Liver (tissue), 9 donors: Measurements from ENCODE around the gene NTHL1. TPM values are rescaled to one million over a fixed set of nuclear protein-coding genes. Genes with fewer than 3 reads are reported as not detected.

Experiments used
- DNase-seq: peaks from one replicate; pipeline ENCODE4 v3.0.0-alpha.2; 2017; ENCODE audit warnings: low spot score
- H3K27ac ChIP-seq, 2 donors: one replicate each; pipeline ENCODE4 v1.7.0; 2013; ENCODE audit warnings: inconsistent platforms in 2 of 2, low read length in 2 of 2, control low read depth in 1 of 2, low read depth in 1 of 2, mild to moderate bottlenecking in 1 of 2
- H3K27me3 ChIP-seq, 4 donors: one replicate each; pipeline versions ENCODE4 v1.6.1 to v1.7.0; 2013; ENCODE audit warnings: low read length in 3 of 4, inconsistent platforms in 1 of 4, mild to moderate bottlenecking in 1 of 4, moderate library complexity in 1 of 4; ENCODE audit not compliant: control insufficient read depth in 4 of 4, insufficient read depth in 4 of 4
- H3K36me3 ChIP-seq, 4 donors: one replicate each; pipeline versions ENCODE4 v1.6.1 to v1.7.0; 2013; ENCODE audit warnings: low read length in 3 of 4, mild to moderate bottlenecking in 3 of 4, low read depth in 1 of 4, moderate library complexity in 1 of 4; ENCODE audit not compliant: control insufficient read depth in 4 of 4, insufficient read depth in 3 of 4
- H3K4me1 ChIP-seq, 4 donors: one replicate each; pipeline versions ENCODE4 v1.6.1 to v1.7.0; 2013; ENCODE audit warnings: low read length in 3 of 4, mild to moderate bottlenecking in 3 of 4, moderate library complexity in 1 of 4; ENCODE audit not compliant: control insufficient read depth in 4 of 4, insufficient read depth in 4 of 4
- H3K4me3 ChIP-seq, 3 donors: one replicate each; pipeline versions ENCODE4 v1.6.1 to v1.7.0; 2013; ENCODE audit warnings: low read length in 3 of 3, control low read depth in 1 of 3, low read depth in 1 of 3, mild to moderate bottlenecking in 1 of 3
- H3K9ac ChIP-seq, 2 donors: one replicate each; pipeline ENCODE4 v1.7.0; 2013; ENCODE audit warnings: low read length in 2 of 2, mild to moderate bottlenecking in 2 of 2, moderate library complexity in 2 of 2, control low read depth in 1 of 2, low read depth in 1 of 2
- H3K9me3 ChIP-seq, 4 donors: one replicate each; pipeline versions ENCODE4 v1.6.1 to v1.7.0; 2013; ENCODE audit warnings: low read length in 3 of 4; ENCODE audit not compliant: control insufficient read depth in 4 of 4
- EGR1 ChIP-seq, 2 donors: IDR thresholded peaks; 2 replicates each; pipeline ENCODE4 v1.6.1; 2016 to 2018; ENCODE audit warnings: antibody characterized with exemption in 2 of 2, low read depth in 2 of 2
- FOXA1 ChIP-seq: IDR thresholded peaks from 2 replicates; pipeline ENCODE4 v1.6.1; 2016; ENCODE audit warnings: antibody characterized with exemption
- FOXA2 ChIP-seq: IDR thresholded peaks from 2 replicates; pipeline ENCODE4 v1.6.1; 2016; ENCODE audit warnings: antibody characterized with exemption
- HNF4A ChIP-seq, 2 donors: conservative IDR thresholded peaks; 2 replicates each; pipeline ENCODE4 v1.6.1; 2016; ENCODE audit warnings: antibody characterized with exemption in 2 of 2, mild to moderate bottlenecking in 2 of 2
- JUND ChIP-seq, 2 donors: IDR thresholded peaks; 2 replicates each; pipeline ENCODE4 v1.6.1; 2016; ENCODE audit warnings: antibody characterized with exemption in 2 of 2
- NR2F2 ChIP-seq: IDR thresholded peaks from 2 replicates; pipeline ENCODE4 v1.6.1; 2016; ENCODE audit warnings: antibody characterized with exemption
- RAD21 ChIP-seq, 2 donors: IDR thresholded peaks; 2 replicates each; pipeline ENCODE4 v1.6.1; 2016; ENCODE audit warnings: antibody characterized with exemption in 2 of 2, mild to moderate bottlenecking in 2 of 2
- RXRA ChIP-seq, 2 donors: IDR thresholded peaks; 2 replicates each; pipeline ENCODE4 v1.6.1; 2017 to 2018; ENCODE audit warnings: antibody characterized with exemption in 2 of 2, mild to moderate bottlenecking in 1 of 2
- SP1 ChIP-seq: IDR thresholded peaks from 2 replicates; pipeline ENCODE4 v1.6.1; 2018; ENCODE audit warnings: antibody characterized with exemption, mild to moderate bottlenecking
- TAF1 ChIP-seq: conservative IDR thresholded peaks from 2 replicates; pipeline ENCODE4 v1.6.1; 2016; ENCODE audit warnings: antibody characterized with exemption, mild to moderate bottlenecking
- YY1 ChIP-seq: IDR thresholded peaks from 2 replicates; pipeline ENCODE4 v1.6.1; 2016; ENCODE audit warnings: antibody characterized with exemption, mild to moderate bottlenecking
- WGBS: extraction: QIAGEN DNeasy Blood & Tissue Kit; methylation state at CpG from one replicate; pipeline ENCODE4 v1.1.7; 2013; 5-methylcytosine and 5-hydroxymethylcytosine counted together
- polyA plus RNA-seq, 2 donors: library from polyadenylated mRNA; stranded (reverse) in 1 of 2; unstranded in 1 of 2; fragments of 200-250 nt in 1 of 2; fragments of >200 nt in 1 of 2; fragmentation: Nextera tagmentation in 1 of 2; extraction: Ambion mirVana in 1 of 2; gene quantifications; one replicate each; pipeline versions ENCODE4 v1.2.1 to v1.2.3, GENCODE V29; 2013 to 2015
- total RNA-seq, 2 donors: library from RNA; depleted of rRNA; stranded (reverse); fragments of >200 nt; gene quantifications; one replicate each; pipeline ENCODE4 v1.2.3, GENCODE V29; 2014
- TF ChIP-seq, protein P1 (sequence below): IDR thresholded peaks from 2 replicates; pipeline ENCODE4 v1.6.1; 2016; ENCODE audit warnings: antibody characterized with exemption
- TF ChIP-seq, protein P2 (sequence below): IDR thresholded peaks from 2 replicates; pipeline ENCODE4 v1.6.1; 2016; ENCODE audit warnings: antibody characterized with exemption
- TF ChIP-seq, protein P3 (sequence below): IDR thresholded peaks from 2 replicates; pipeline ENCODE4 v1.6.1; 2016; ENCODE audit warnings: antibody characterized with exemption
- TF ChIP-seq, protein P4 (sequence below): IDR thresholded peaks from 2 replicates; pipeline ENCODE4 v1.6.1; 2016; ENCODE audit warnings: antibody characterized with exemption, mild to moderate bottlenecking
- donor health status: healthy.
- donor health status: healthy.
- donor health status: healthy.
- donor health status: healthy.
- donor health status: healthy.

The NTHL1 gene
- total and polyA plus RNA-seq, 4 donors = 10.4 to 166 (median 19.1) TPM

DNA sequence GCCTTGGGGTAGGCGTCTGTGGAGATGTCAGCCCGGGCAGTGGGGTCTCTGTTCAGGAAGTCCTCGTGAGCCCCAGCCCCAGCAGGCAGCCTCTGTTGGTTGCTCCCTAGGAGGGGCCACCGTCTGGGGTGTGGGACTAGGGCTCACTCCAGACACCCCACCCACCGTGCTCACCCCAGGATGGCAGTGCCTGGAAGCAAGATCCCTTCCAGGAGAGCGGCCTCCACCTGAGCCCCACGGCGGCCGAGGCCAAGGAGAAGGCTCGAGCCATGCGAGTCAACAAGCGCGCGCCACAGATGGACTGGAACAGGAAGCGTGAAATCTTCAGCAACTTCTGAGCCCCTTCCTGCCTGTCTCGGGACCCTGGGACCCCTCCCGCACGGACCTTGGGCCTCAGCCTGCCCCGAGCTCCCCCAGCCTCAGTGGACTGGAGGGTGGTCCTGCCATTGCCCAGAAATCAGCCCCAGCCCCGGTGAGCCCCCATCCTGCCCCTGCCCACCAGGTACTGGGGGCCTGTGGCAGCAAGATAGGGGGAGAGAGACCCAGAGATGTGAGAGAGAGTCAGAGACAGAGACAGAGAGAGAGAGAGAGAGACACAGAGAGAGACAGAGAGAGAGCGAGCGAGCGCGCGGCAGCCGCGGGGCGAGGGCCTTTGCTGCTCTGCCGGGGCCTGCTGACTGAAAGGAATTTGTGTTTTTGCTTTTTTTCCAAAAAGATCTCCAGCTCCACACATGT, 9.8 kb downstream of the NTHL1 start:
- 35% methylated on average over 29 of the region's 29 CpGs for WGBS
- Histone ChIP-seq H3K9me3 (no peaks in the 10 kb centered on the region), H3K4me3 (peak overlapping the region; percentile 48 to 82 (median 69)), H3K27me3 (no peaks in the 10 kb centered on the region), H3K27ac (peak overlapping the region; percentile 91 to 98), H3K36me3 (peaks cover 0 to 2% (median 0%) of the 10 kb centered on the region in 4 donors), H3K9ac (peak overlapping the region; percentile 4 to 72), H3K4me1 (peaks cover 32 to 84% (median 59%) of the 10 kb centered on the region in 4 donors)
- TF ChIP-seq NR2F2 = no peak
- no peak for TF ChIP-seq FOXA2
- TF ChIP-seq, protein P1, sequence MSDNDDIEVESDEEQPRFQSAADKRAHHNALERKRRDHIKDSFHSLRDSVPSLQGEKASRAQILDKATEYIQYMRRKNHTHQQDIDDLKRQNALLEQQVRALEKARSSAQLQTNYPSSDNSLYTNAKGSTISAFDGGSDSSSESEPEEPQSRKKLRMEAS = no peak
- no peak for TF ChIP-seq FOXA1
- no peak for TF ChIP-seq RAD21 (IDR thresholded peaks at IDR 0.05)
- TF ChIP-seq, protein P2, sequence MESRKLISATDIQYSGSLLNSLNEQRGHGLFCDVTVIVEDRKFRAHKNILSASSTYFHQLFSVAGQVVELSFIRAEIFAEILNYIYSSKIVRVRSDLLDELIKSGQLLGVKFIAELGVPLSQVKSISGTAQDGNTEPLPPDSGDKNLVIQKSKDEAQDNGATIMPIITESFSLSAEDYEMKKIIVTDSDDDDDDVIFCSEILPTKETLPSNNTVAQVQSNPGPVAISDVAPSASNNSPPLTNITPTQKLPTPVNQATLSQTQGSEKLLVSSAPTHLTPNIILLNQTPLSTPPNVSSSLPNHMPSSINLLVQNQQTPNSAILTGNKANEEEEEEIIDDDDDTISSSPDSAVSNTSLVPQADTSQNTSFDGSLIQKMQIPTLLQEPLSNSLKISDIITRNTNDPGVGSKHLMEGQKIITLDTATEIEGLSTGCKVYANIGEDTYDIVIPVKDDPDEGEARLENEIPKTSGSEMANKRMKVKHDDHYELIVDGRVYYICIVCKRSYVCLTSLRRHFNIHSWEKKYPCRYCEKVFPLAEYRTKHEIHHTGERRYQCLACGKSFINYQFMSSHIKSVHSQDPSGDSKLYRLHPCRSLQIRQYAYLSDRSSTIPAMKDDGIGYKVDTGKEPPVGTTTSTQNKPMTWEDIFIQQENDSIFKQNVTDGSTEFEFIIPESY = no peak
- TF ChIP-seq, protein P3, sequence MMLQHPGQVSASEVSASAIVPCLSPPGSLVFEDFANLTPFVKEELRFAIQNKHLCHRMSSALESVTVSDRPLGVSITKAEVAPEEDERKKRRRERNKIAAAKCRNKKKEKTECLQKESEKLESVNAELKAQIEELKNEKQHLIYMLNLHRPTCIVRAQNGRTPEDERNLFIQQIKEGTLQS = no peak
- TF ChIP-seq SP1 = no peak
- no peak for TF ChIP-seq EGR1 (IDR thresholded peaks at IDR 0.05; ENCODE audit: low read depth in 2 of 2)
- no peak for TF ChIP-seq RXRA (IDR thresholded peaks at IDR 0.05)
- TF ChIP-seq, protein P4, sequence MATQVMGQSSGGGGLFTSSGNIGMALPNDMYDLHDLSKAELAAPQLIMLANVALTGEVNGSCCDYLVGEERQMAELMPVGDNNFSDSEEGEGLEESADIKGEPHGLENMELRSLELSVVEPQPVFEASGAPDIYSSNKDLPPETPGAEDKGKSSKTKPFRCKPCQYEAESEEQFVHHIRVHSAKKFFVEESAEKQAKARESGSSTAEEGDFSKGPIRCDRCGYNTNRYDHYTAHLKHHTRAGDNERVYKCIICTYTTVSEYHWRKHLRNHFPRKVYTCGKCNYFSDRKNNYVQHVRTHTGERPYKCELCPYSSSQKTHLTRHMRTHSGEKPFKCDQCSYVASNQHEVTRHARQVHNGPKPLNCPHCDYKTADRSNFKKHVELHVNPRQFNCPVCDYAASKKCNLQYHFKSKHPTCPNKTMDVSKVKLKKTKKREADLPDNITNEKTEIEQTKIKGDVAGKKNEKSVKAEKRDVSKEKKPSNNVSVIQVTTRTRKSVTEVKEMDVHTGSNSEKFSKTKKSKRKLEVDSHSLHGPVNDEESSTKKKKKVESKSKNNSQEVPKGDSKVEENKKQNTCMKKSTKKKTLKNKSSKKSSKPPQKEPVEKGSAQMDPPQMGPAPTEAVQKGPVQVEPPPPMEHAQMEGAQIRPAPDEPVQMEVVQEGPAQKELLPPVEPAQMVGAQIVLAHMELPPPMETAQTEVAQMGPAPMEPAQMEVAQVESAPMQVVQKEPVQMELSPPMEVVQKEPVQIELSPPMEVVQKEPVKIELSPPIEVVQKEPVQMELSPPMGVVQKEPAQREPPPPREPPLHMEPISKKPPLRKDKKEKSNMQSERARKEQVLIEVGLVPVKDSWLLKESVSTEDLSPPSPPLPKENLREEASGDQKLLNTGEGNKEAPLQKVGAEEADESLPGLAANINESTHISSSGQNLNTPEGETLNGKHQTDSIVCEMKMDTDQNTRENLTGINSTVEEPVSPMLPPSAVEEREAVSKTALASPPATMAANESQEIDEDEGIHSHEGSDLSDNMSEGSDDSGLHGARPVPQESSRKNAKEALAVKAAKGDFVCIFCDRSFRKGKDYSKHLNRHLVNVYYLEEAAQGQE = no peak
- TF ChIP-seq YY1 = no peak
- no peak for TF ChIP-seq TAF1
- no peak for DNase-seq

DNA sequence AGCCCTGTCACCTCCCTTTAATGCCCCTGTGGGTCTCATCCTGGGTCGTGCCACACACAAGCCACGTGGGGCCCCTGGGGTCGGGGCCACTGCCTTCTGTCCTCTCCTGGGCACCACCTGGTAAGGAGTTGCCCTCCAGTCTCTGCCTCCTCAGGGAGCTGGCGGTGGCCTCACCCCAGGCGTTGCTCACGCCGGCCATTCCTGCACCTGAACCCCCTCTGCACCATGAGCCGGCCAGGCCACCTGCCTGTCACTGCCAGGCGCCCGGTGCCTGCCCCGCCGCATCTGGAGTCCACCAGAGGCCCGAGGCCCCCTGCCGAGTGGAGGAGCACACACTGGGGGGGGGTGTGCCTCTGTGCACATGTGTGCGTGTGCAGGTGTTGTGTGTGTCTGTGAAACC, 10.5 kb downstream of the NTHL1 start:
- H3K27ac ChIP-seq = peak overlapping the region; percentile 91 to 98
- H3K4me1 ChIP-seq = peaks cover 32 to 88% (median 62%) of the 10 kb centered on the region in 4 donors
- peak overlapping the region; percentile 48 to 82 (median 69) for H3K4me3 ChIP-seq
- no peaks in the 10 kb centered on the region for H3K27me3 ChIP-seq
- H3K9ac ChIP-seq = peak overlapping the region; percentile 31 to 48
- DNase-seq = no peak
- WGBS = 31% methylated on average over 15 of the region's 15 CpGs
- TF ChIP-seq FOXA2 (no peak), HNF4A (conservative IDR thresholded peaks at IDR 0.05) (no peak), YY1 (no peak), RAD21 (IDR thresholded peaks at IDR 0.05) (no peak), TAF1 (no peak), SP1 (no peak), JUND (IDR thresholded peaks at IDR 0.05) (no peak), EGR1 (IDR thresholded peaks at IDR 0.05; ENCODE audit: low read depth in 2 of 2) (no peak)
- TF ChIP-seq, protein P1 = no peak
- TF ChIP-seq, protein P4 = no peak
- peaks cover 0 to 2% (median 0%) of the 10 kb centered on the region in 4 donors for H3K36me3 ChIP-seq
- H3K9me3 ChIP-seq = no peaks in the 10 kb centered on the region
